CD14-positive monocyte (primary cell): ENCODE measurements around the gene LY86. TPM values are rescaled to one million over a fixed set of nuclear protein-coding genes. Genes with fewer than 3 reads are reported as not detected.

Source experiments
- DNase-seq, 3 donors: peaks; one replicate each; pipeline ENCODE4 v3.0.0-alpha.2; 2011 to 2022
- H2AFZ ChIP-seq: 2 replicates; pipeline ENCODE4 v1.6.0; 2012; ENCODE audit warnings: mild to moderate bottlenecking, low read depth, low read length, inconsistent platforms; ENCODE audit not compliant: insufficient read depth, poor library complexity, severe bottlenecking
- H3K27ac ChIP-seq, 2 donors: 1 replicate in 1 of 2; 2 replicates in 1 of 2; pipeline ENCODE4 v1.5.1; 2012 to 2013; ENCODE audit warnings: low read length in 2 of 2, control low read depth in 1 of 2, inconsistent platforms in 1 of 2, low read depth in 1 of 2, mild to moderate bottlenecking in 1 of 2
- H3K27me3 ChIP-seq, 2 donors: one replicate each; pipeline versions ENCODE4 v1.6.0 to v1.6.1; 2011 to 2013; ENCODE audit warnings: low read length in 2 of 2; ENCODE audit not compliant: control insufficient read depth in 2 of 2, insufficient read depth in 2 of 2
- H3K36me3 ChIP-seq, 2 donors: replicated peaks in 1 of 2; 1 replicate in 1 of 2; 2 replicates in 1 of 2; pipeline versions ENCODE4 v1.5.1 to v1.6.1; 2012 to 2013; ENCODE audit warnings: low read length in 2 of 2, control low read depth in 1 of 2, inconsistent platforms in 1 of 2, mild to moderate bottlenecking in 1 of 2; ENCODE audit not compliant: insufficient read depth in 2 of 2, control insufficient read depth in 1 of 2
- H3K4me1 ChIP-seq, 2 donors: 1 replicate in 1 of 2; 2 replicates in 1 of 2; pipeline versions ENCODE4 v1.5.1 to v1.6.1; 2012 to 2013; ENCODE audit warnings: low read length in 2 of 2, control low read depth in 1 of 2, inconsistent platforms in 1 of 2, mild to moderate bottlenecking in 1 of 2, moderate library complexity in 1 of 2; ENCODE audit not compliant: insufficient read depth in 2 of 2, control insufficient read depth in 1 of 2
- H3K4me2 ChIP-seq: replicated peaks from 2 replicates; pipeline ENCODE3; 2012; ENCODE audit warnings: low read length, moderate library complexity, mild to moderate bottlenecking; ENCODE audit not compliant: poor library complexity, severe bottlenecking; ENCODE audit errors: extremely low read depth
- H3K4me3 ChIP-seq, 3 experiments: fragments of 200-600 bp in 1 of 3; sonication (generic) in 1 of 3; replicated peaks in 1 of 3; 1 replicate in 2 of 3; 2 replicates in 1 of 3; pipeline ENCODE4 v1.5.1; 2011 to 2013; ENCODE audit warnings: low read length in 3 of 3, mild to moderate bottlenecking in 3 of 3, control low read depth in 2 of 3, low read depth in 2 of 3, inconsistent platforms in 1 of 3, moderate library complexity in 1 of 3
- H3K79me2 ChIP-seq: 2 replicates; pipeline ENCODE4 v1.6.0; 2012; ENCODE audit warnings: mild to moderate bottlenecking, control low read depth, inconsistent platforms, low read length, moderate library complexity; ENCODE audit not compliant: insufficient read depth
- H3K9ac ChIP-seq: 2 replicates; pipeline ENCODE4 v1.6.0; 2017; ENCODE audit warnings: low read length, mild to moderate bottlenecking; ENCODE audit not compliant: insufficient read depth, poor library complexity, severe bottlenecking
- H3K9me3 ChIP-seq, 2 donors: replicated peaks in 1 of 2; 1 replicate in 1 of 2; 2 replicates in 1 of 2; pipeline versions ENCODE4 v1.5.1 to v1.6.1; 2012 to 2013; ENCODE audit warnings: low read length in 2 of 2, control low read depth in 1 of 2; ENCODE audit not compliant: control insufficient read depth in 1 of 2, insufficient read depth in 1 of 2
- H4K20me1 ChIP-seq: 2 replicates; pipeline ENCODE4 v1.6.0; 2012; ENCODE audit warnings: mild to moderate bottlenecking, low read length, control low read depth, moderate library complexity; ENCODE audit not compliant: insufficient read depth
- H3K27ac Mint-ChIP-seq, 7 donors: one replicate each; pipeline ENCODE4 v1.8.0; 2020; ENCODE audit warnings: mild to moderate bottlenecking in 7 of 7, mixed read lengths in 7 of 7, moderate library complexity in 6 of 7, inconsistent platforms in 2 of 7
- H3K27me3 Mint-ChIP-seq, 3 donors: one replicate each; pipeline ENCODE4 v1.8.0; 2021 to 2022; ENCODE audit warnings: low read depth in 3 of 3, mild to moderate bottlenecking in 3 of 3, mixed read lengths in 3 of 3, moderate library complexity in 3 of 3, inconsistent platforms in 1 of 3
- H3K36me3 Mint-ChIP-seq, 2 donors: one replicate each; pipeline ENCODE4 v1.8.0; 2020; ENCODE audit warnings: mixed read lengths in 2 of 2, inconsistent platforms in 1 of 2, mild to moderate bottlenecking in 1 of 2
- H3K4me1 Mint-ChIP-seq: one replicate; pipeline ENCODE4 v1.8.0; 2020; ENCODE audit warnings: mild to moderate bottlenecking, mixed read lengths
- H3K4me3 Mint-ChIP-seq, 2 donors: one replicate each; pipeline ENCODE4 v1.8.0; 2020; ENCODE audit warnings: mild to moderate bottlenecking in 2 of 2, mixed read lengths in 2 of 2, moderate library complexity in 1 of 2
- H3K9me3 Mint-ChIP-seq, 7 donors: one replicate each; pipeline ENCODE4 v1.8.0; 2020 to 2022; ENCODE audit warnings: mixed read lengths in 7 of 7, mild to moderate bottlenecking in 6 of 7, moderate library complexity in 6 of 7, inconsistent platforms in 2 of 7
- CTCF ChIP-seq: fragments of 200-600 bp; IDR thresholded peaks from one replicate; pipeline ENCODE4 v1.8.0; 2022; ENCODE audit warnings: antibody characterized with exemption, mild to moderate bottlenecking
- WGBS: methylation state at CpG from one replicate; pipeline ENCODE4 v1.1.5; 2013; ENCODE audit warnings: missing lambda C conversion rate; ENCODE audit not compliant: insufficient coverage; 5-methylcytosine and 5-hydroxymethylcytosine counted together
- intact Hi-C, 2 donors: fragments of 100-400 bp; cut with micrococcal nuclease; formaldehyde crosslinking; loops; one replicate each; pipeline versions ENCODE4 v1.15.0 to v1.15.1; 2023
- polyA plus RNA-seq, 3 donors: library from polyadenylated mRNA; depleted of rRNA in 1 of 3; unstranded in 2 of 3; stranded (reverse) in 1 of 3; fragments of 300-500 nt in 2 of 3; fragments of >200 nt in 1 of 3; fragmentation: Illumina TruSeq in 2 of 3; gene quantifications; 1 replicate in 2 of 3; 2 replicates in 1 of 3; pipeline ENCODE4 v1.2.3, GENCODE V29; 2012 to 2021

Gene LY86
- polyA plus RNA-seq, 3 donors: 166 to 609 (median 454) TPM

GRCh38 chr6:6588924-6589709 is 597 bp downstream of the LY86 start:
- Mint-ChIP-seq H3K27ac (peak overlapping the region; percentile 92 to 99 (median 96)), H3K4me1 (peaks cover 81% of the 10 kb centered on the region), H3K9me3 (no peaks in the 10 kb centered on the region), H3K36me3 (peaks cover 3 to 10% of the 10 kb centered on the region in 2 donors), H3K4me3 (peak overlapping the region; percentile 87 to 96), H3K27me3 (no peaks in the 10 kb centered on the region)
- H3K27ac ChIP-seq: peak overlapping the region; percentile 81 to 98
- no peaks in the 10 kb centered on the region for H3K9me3 ChIP-seq
- H3K79me2 ChIP-seq: peaks cover 55% of the 10 kb centered on the region
- intact Hi-C loops: loop anchor here in 1 of 2 donors (10.0 kb wide), 1 partner anchor 1496 kb away; no protein-coding TSS in a partner anchor
- peak overlapping the region; percentile 65 to 85 (median 81) for H3K4me3 ChIP-seq
- H3K36me3 ChIP-seq: no peaks in the 10 kb centered on the region
- H3K27me3 ChIP-seq: no peaks in the 10 kb centered on the region
- peaks cover 72 to 78% of the 10 kb centered on the region in 2 donors for H3K4me1 ChIP-seq
- peak in 1 of 3 donors; percentile 22 for DNase-seq
- H3K4me2 ChIP-seq: peak overlapping the region; percentile 82
- peak overlapping the region; percentile 81 for H3K9ac ChIP-seq
- no peak for TF ChIP-seq CTCF
- H2AFZ ChIP-seq: peak overlapping the region; percentile 81
- 29% methylated on average over 1 of the region's 8 CpGs for whole genome bisulfite sequencing
- H4K20me1 ChIP-seq: no peaks in the 10 kb centered on the region

DNA sequence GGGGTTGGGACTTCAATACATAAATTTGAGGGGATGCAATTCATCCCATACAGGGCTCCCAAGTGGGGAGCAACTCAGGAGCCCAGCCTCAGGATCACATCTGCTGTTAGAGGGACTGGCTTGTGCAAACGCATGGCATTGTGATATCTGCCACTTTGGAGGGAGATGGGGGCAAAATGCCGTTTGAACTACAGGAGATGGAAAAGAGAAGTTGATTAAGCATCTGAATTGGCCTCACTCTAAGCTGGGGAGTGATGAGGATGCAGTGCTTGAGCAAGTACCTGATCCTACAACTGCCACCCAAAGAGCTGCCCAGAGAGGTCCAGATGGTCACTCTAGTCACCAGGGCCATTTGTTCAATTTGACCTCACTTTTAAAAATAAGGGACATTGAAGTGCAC is 2.0 kb downstream of the LY86 start:
- Histone ChIP-seq H4K20me1 (no peaks in the 10 kb centered on the region), H3K27me3 (no peaks in the 10 kb centered on the region), H3K9me3 (no peaks in the 10 kb centered on the region), H3K4me2 (peak overlapping the region; percentile 82), H3K9ac (no peak overlapping the region), H3K4me3 (peak overlapping the region in 1 of 3 experiments; percentile 58), H3K79me2 (peaks cover 69% of the 10 kb centered on the region), H3K4me1 (peaks cover 81 to 93% of the 10 kb centered on the region in 2 donors), H3K36me3 (peaks cover 0 to 7% of the 10 kb centered on the region in 2 donors), H2AFZ (no peak overlapping the region), H3K27ac (peak overlapping the region; percentile 97 to 98)
- intact Hi-C loops: no loop called here
- Mint-ChIP-seq H3K9me3 (no peaks in the 10 kb centered on the region), H3K27ac (peak overlapping the region; percentile 98 to 100 (median 99)), H3K4me1 (peaks cover 85% of the 10 kb centered on the region), H3K27me3 (peaks cover 0 to 1% (median 0%) of the 10 kb centered on the region in 3 donors), H3K4me3 (peak overlapping the region; percentile 0 to 85), H3K36me3 (peaks cover 12 to 20% of the 10 kb centered on the region in 2 donors)
- no CpG with 5 or more reads among the region's 2 CpGs for WGBS
- TF ChIP-seq CTCF: no peak
- DNase-seq: peak in 2 of 3 donors; percentile 40
